Adrenal gland (tissue), 12 donors: ENCODE results near the gene PKP4. TPM values are rescaled to one million over a fixed set of nuclear protein-coding genes. Genes with fewer than 3 reads are reported as not detected.

Experiments
- DNase-seq, 7 donors: peaks; one replicate each; pipeline ENCODE4 v3.0.0-alpha.2; 2019 to 2020
- H3K27ac ChIP-seq, 5 donors: fragments of 200-600 bp; sonication (generic) in 4 of 5; 1 replicate in 3 of 5; 2 replicates in 2 of 5; pipeline versions ENCODE4 v1.5.1 to v1.8.0; 2016 to 2020; ENCODE audit warnings: mild to moderate bottlenecking in 1 of 5
- H3K27me3 ChIP-seq: fragments of 200-600 bp; 2 replicates; pipeline ENCODE4 v1.8.0; 2021
- H3K36me3 ChIP-seq, 2 donors: fragments of 200-600 bp; replicated peaks in 1 of 2; 1 replicate in 1 of 2; 2 replicates in 1 of 2; pipeline versions ENCODE4 v1.5.1 to v1.8.0; 2018 to 2022
- H3K4me1 ChIP-seq, 2 donors: fragments of 200-600 bp; replicated peaks in 1 of 2; 1 replicate in 1 of 2; 2 replicates in 1 of 2; pipeline versions ENCODE4 v1.5.1 to v1.8.0; 2018 to 2021
- H3K4me3 ChIP-seq, 4 donors: fragments of 200-600 bp; sonication (generic) in 3 of 4; one replicate each; pipeline ENCODE4 v1.5.1; 2016 to 2018
- H3K9me3 ChIP-seq, 3 donors: fragments of 200-600 bp; sonication (generic) in 1 of 3; replicated peaks in 1 of 3; 1 replicate in 2 of 3; 2 replicates in 1 of 3; pipeline versions ENCODE4 v1.5.1 to v1.8.0; 2016 to 2021
- CTCF ChIP-seq, 6 experiments: fragments of 450-650 bp in 4 of 6; fragments of 200-600 bp in 2 of 6; sonication (generic) in 1 of 6; IDR thresholded peaks; 1 replicate in 5 of 6; 2 replicates in 1 of 6; pipeline versions ENCODE4 v1.5.1 to v1.8.0; 2016 to 2021; ENCODE audit warnings: antibody characterized with exemption in 6 of 6, mild to moderate bottlenecking in 2 of 6, moderate library complexity in 1 of 6
- POLR2A ChIP-seq, 2 donors: fragments of 450-650 bp; IDR thresholded peaks; one replicate each; pipeline ENCODE4 v1.6.1; 2017; ENCODE audit warnings: antibody characterized with exemption in 2 of 2, mild to moderate bottlenecking in 2 of 2, moderate library complexity in 1 of 2
- WGBS, 4 donors: extraction: QIAGEN DNeasy Blood & Tissue Kit in 2 of 4; methylation state at CpG; one replicate each; pipeline versions ENCODE4 v1.1.5 to v1.1.7; 2013 to 2017; 5-methylcytosine and 5-hydroxymethylcytosine counted together
- intact Hi-C, 2 donors: fragments of 100-400 bp; cut with DNase I; formaldehyde crosslinking; loops; one replicate each; pipeline versions ENCODE4 v1.14.1 to v1.15.0; 2022 to 2023
- polyA plus RNA-seq, 3 donors: library from polyadenylated mRNA; stranded (reverse); fragments of 200-250 nt in 2 of 3; fragments of 350-450 nt in 1 of 3; fragmentation: Illumina TruSeq in 1 of 3; extraction: RNeasy Lipid Tissue Mini Kit (QIAGEN cat#74804) in 1 of 3; gene quantifications; one replicate each; pipeline ENCODE4 v1.2.3, GENCODE V29; 2013 to 2014
- total RNA-seq, 9 donors: library from RNA; depleted of rRNA in 4 of 9; stranded (reverse); fragments of >200 nt in 4 of 9; fragments of 120-200 nt in 1 of 9; fragmentation: NEBNext Ultra II Directional in 1 of 9; extraction: Animal tissue kit (Norgen Biotek cat#: 25700) in 1 of 9; gene quantifications; one replicate each; pipeline versions ENCODE4 v1.1.0 to v1.2.4, GENCODE V29; 2013 to 2023
- donor health status: healthy with polysubstance abuse.
- donor health status: Bipolar disorder and iron deficiency.
- donor health status: DM: yes; HTN: yes; CAD: no.
- donor health status: DM: no; HTN: no; CAD: no.
- donor health status: DM: no; HTN: no; CAD: no.
- donor health status: DM: yes; HTN: yes; CAD: no.

The PKP4 gene
- total and polyA plus RNA-seq, 12 donors: 15.6 to 34.9 (median 23.3) TPM

GRCh38 chr2:158647436-158648231 is 190.9 kb downstream of the PKP4 start:
- no peak overlapping the region for H3K4me3 ChIP-seq
- H3K27me3 ChIP-seq: no peaks in the 10 kb centered on the region
- TF ChIP-seq CTCF (IDR thresholded peaks at IDR 0.05): no peak
- no peak for TF ChIP-seq POLR2A (IDR thresholded peaks at IDR 0.05)
- no peaks in the 10 kb centered on the region for H3K36me3 ChIP-seq
- no peaks in the 10 kb centered on the region for H3K9me3 ChIP-seq
- WGBS, 4 donors: 94 to 100% (median 97%) methylated on average over 2 of the region's 2 CpGs
- no peak overlapping the region for H3K27ac ChIP-seq
- no peak for DNase-seq
- intact Hi-C loops: no loop called here
- H3K4me1 ChIP-seq: no peaks in the 10 kb centered on the region

GRCh38 chr2:158649846-158650245 is 193.1 kb downstream of the PKP4 start:
- H3K36me3 ChIP-seq: no peaks in the 10 kb centered on the region
- H3K4me1 ChIP-seq: no peaks in the 10 kb centered on the region
- no peaks in the 10 kb centered on the region for H3K9me3 ChIP-seq
- H3K4me3 ChIP-seq: no peak overlapping the region
- TF ChIP-seq POLR2A (IDR thresholded peaks at IDR 0.05) (no peak), CTCF (IDR thresholded peaks at IDR 0.05) (no peak)
- WGBS, 4 donors: 82 to 91% (median 87%) methylated on average over 2 of the region's 2 CpGs
- no peaks in the 10 kb centered on the region for H3K27me3 ChIP-seq
- intact Hi-C loops: no loop called here
- DNase-seq: no peak
- no peak overlapping the region for H3K27ac ChIP-seq

- 89 to 96% (median 94%) methylated on average over 4 to 6 of the region's 6 CpGs for WGBS, 4 donors
- no peaks in the 10 kb centered on the region for H3K27me3 ChIP-seq
- H3K27ac ChIP-seq: no peak overlapping the region
- no peaks in the 10 kb centered on the region for H3K9me3 ChIP-seq
- no peaks in the 10 kb centered on the region for H3K36me3 ChIP-seq
- intact Hi-C loops: no loop called here
- no peak for DNase-seq
- TF ChIP-seq CTCF (IDR thresholded peaks at IDR 0.05): no peak
- H3K4me1 ChIP-seq: no peaks in the 10 kb centered on the region
- H3K4me3 ChIP-seq: no peak overlapping the region
These were observed 194.1 kb downstream of the PKP4 start for GRCh38 chr2:158650646-158651357.

- TF ChIP-seq CTCF (IDR thresholded peaks at IDR 0.05) (no peak), POLR2A (IDR thresholded peaks at IDR 0.05) (no peak)
- Histone ChIP-seq H3K27ac (no peak overlapping the region), H3K9me3 (no peaks in the 10 kb centered on the region), H3K27me3 (no peaks in the 10 kb centered on the region), H3K36me3 (no peaks in the 10 kb centered on the region), H3K4me1 (no peaks in the 10 kb centered on the region), H3K4me3 (no peak overlapping the region)
- no peak for DNase-seq
- intact Hi-C loops: no loop called here
- 91 to 98% (median 95%) methylated on average over 6 of the region's 6 CpGs for WGBS, 4 donors
These were observed 194.8 kb downstream of the PKP4 start for GRCh38 chr2:158651358-158652057.
